HS-27A (cell line): ENCODE results near the gene RHBDD1.

Experiments
- DNase-seq: peaks from one replicate; pipeline ENCODE4 v3.0.0-alpha.2; 2012; ENCODE audit warnings: low read depth, missing footprints

The RHBDD1 gene

DNA sequence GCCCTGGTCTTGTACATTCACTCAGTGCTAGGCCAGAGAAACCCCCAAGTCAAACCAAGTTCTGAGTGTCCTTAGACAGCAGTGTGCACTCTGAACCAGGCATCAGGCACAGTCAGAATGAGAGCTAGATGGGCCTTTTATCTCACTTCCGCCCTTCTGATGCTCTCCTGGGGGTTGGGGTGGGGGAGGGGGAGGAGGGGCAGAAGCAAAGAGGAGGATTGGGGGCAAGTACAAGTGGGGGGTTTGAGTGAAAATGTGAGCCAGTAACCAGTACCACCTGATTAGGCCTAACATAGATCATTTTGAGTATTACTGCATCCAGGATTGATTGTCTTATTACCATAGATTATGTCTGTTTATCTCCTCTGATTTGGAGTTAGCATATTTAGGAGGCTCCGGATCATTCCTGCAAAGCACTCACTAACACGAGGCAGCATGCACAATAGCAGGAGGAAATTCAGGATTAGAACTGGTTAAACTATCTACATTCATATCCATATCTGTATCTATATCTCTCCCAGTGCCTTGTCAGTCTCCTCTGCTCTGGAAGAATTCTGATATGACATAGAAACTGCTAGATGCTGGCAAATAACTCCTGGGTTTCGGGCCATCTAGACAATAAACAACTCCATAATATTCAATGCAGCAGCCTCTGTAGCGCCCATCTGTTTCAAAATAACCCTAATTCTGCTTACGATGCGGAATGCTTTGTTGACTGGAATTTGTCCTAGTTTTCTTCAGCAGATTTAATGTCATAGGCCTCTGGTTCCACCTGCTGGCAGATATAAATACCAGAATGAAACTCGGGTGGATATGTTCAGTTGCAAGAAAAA, 149.1 kb downstream of the RHBDD1 start:
- DNase-seq, result no peak

DNA sequence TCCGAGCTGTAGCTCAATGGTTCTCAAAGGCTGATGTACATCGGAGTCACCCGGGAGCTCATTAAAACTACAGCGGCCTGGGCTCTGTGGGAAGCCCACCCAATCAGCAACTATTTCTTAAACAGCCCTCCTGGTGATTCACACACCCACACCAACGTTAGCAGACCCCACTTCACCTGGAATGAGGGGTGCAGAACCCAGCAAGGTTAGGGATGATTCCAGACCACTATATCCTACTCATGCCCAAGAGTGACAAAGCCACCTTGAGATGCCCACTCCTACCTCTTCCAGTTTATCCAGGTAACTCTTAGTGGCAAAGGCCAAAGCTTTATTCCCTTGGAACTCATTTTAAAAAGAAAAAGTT, 149.7 kb downstream of the RHBDD1 start:
- no peak for DNase-seq

DNA sequence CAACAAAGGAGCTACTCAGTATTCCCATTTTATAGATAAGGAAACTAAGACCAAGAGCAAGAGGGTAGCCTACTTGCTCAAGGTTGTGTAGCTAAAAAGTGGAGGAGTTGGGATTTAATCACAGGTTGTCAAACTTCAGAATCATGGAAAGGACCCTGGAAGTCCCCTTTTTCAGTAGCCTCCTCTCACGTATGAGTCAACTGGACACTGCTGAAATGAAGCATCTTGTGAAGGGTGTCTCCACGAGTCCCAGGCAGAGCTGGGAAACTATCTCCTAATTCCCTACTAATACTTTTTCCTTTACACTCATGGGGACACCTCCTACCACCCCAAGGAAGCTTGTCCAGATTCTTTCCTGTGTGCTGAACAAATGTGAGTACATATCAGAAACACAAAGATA, 155.8 kb downstream of the RHBDD1 start:
- DNase-seq, result no peak

DNA sequence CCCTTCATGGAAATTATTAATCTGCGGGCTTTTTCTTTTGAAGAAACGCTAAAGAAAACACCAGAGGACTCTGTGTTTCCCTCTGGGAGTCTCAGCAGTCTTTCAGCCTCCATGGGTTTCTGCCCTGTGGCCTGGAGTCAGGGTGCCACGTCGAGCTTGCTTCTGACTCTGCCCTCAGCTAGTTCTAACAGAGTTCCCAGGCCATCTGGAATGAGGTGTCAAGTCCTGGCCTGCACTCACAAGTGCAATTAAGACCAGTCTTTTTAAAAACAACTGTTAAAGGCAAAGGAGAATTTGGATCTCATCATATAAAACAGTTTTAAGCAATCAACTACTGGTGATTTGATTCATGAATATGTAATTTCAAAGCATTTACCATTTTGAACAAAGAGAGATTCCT, 157.3 kb downstream of the RHBDD1 start:
- no peak for DNase-seq

DNA sequence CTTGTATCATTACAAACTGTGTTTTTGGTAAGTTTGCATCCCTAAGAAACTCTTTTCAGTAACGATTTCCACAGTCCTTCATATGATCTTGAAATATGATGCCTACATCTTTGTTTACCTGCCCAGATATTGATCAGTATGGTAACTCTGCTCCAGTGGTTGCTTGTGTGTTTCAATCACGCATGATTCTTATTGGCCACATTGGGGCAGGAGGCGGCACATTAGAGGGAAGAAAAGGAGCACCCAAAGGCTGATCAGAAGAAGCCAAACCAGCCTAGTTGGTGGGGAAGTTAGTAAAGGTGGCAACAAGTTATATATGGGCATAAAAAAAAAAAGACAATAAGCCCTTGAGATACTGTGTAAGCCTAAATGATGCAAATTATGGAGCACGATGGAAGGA, 158.9 kb downstream of the RHBDD1 start:
- no peak for DNase-seq

DNA sequence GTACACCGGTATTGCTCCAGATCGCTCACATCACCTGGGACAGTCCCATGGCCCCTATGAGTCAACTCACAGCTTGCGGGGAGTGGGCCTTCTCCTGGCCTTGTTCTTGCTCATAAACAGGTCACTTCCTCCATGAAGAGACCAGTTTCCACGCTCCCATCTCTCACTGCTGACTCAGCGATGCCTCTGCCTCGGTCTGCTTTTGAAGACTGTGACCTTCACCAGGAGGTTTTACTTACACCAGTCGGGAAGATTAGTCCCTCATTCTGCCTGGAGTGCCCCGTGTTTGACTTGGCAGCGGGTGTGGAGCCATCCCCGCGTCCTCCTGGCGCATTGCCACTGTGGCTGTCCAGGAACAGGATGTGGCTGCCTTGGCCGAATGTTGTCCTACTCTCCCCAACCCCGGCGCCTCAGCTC, 159.8 kb downstream of the RHBDD1 start:
- DNase-seq, result peak; percentile 40

DNA sequence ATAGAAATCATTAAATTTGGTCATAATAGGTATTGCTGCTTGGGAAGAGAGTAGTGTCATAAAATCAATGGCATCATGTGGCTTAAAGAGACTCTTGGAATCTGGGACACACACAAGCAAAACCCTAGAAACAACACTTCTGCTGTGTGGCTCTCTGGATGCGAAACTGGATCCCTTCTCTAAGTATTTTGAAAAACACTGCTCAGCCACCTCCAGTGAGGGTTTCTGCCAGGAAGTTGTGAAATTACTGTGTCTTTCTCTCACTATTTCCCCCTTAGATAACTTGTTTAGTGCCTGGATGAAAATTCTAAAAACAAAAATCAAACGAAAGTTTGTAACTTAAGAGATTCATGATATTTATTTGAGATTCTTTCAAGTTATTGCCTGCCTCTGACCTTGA, 163.8 kb downstream of the RHBDD1 start:
- no peak for DNase-seq

DNA sequence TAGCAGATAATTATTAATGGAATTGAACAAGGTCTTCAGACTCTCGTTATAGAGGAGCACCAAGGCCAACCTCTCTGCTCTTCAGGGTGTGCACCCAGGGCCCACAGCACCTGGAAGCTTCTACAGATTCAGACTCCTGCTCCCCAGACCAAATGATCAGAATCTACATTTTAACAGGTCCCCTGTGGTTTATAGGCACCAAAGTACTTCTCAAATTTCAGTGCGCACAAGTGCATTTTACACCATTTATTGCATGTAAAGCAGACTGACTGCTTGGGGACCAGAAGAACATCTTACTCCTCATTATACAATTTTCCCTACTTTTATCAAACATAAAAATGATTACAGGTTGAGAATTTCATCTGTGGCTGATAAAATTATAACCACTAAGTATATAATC, 164.3 kb downstream of the RHBDD1 start:
- DNase-seq, result no peak

DNA sequence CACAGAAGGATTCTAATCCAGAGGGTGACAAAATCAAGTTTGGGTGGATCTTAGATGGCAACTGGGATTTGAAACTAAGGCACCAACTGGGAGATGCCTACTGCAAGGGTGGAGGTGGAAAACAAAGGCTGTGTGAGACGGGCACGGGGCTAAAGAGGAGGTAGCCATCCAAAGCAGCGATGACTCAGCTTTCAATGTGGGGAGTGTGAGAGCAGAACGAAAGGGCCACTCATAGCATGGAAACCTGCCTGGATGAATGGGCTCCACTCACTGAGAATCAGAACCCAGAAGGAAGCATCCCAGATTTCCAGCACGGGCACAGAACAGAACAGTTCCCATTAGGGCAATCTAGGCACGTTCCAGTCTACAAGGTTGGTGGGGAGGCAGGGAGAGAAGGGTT, 168.6 kb downstream of the RHBDD1 start:
- no peak for DNase-seq

DNA sequence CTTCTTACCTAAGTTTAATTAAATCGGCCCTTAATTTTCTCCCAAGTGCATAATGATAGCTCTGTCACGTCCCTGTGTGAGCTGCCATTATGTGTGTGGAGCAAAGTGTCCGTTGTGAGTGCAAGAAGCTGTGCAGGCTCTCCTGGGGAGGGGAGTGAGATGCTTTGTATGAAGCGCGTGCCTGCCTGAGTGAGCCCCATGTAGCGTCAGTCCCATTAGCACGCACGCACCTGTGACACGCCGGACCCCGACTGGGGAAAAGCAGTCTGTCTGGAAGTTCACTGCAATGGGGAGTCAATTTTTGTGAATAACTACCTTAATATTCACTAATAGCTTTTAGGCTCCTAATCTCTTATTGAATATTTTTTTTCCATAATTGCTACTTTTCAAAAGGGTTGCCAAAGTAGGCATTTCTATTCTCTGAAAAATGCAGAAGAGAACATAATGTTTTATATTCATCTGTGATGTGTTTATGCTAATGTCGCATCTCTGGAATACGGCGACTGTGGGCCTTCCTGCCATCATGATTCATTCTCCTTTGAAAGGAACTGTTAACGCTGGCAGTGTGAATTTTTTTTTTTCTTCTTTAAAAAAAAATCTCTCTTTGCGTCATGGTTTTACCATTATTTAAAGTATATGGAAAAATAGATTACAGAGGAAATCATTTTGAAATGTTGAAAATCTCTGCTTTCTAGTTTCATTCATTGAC, 170.5 kb downstream of the RHBDD1 start:
- no peak for DNase-seq

DNA sequence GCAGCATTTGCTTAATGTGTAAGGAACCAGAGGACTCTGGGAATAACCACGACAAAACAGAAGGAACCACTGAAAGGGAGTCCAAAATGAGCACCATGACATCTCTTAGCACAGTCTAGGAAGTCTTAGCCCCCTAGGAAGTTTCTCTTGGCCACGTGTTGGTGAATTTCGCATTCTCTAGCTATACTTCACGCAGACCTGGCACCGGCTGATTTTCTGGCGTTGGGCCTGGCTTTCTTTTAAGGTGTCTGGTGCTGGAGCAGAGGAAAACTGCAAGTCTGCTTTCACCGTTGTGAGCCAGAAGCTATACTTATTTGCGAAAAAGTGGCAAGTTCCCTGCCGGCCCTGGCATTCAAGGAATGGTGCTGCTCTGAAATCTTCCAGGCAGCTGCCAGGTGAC, 171.3 kb downstream of the RHBDD1 start:
- no peak for DNase-seq

DNA sequence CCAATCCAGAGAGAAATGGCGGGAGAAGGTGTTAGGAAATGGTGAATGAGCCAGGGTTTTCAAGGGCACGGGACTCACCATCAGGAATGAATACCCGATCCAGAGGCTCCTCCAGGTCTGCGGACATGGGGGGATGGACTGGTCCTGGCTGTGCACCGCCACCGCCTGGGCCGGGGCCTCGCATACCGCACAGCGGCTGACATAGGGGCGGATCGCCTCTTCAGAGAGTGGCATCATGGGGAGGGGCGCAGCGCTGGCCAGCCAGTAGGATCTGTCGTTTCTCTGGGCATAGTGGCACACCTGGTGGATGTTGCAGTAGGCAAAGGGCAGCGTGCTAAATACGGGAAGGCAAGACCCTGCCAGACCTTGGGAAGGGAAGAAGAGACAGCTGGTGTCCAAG, 172.1 kb downstream of the RHBDD1 start:
- DNase-seq, result no peak

DNA sequence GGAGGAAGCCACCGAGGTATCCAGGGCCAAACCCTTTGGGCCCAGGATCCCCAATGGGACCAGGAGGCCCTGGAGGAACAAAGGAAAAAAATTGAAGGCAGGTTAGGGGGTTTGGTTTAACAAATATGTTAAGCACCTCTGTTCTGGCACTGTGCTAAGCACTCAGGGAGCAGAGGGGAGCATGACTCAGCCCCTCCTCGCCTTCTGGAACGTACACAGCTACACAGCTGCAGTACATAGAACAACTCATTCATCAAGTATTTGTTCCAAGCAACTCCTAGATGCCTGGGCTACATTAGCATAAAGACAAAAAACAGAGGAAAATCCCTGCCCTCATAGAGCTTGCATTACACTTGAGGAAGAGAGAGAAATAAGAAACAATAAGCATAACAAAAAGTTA, 174.6 kb downstream of the RHBDD1 start:
- no peak for DNase-seq

DNA sequence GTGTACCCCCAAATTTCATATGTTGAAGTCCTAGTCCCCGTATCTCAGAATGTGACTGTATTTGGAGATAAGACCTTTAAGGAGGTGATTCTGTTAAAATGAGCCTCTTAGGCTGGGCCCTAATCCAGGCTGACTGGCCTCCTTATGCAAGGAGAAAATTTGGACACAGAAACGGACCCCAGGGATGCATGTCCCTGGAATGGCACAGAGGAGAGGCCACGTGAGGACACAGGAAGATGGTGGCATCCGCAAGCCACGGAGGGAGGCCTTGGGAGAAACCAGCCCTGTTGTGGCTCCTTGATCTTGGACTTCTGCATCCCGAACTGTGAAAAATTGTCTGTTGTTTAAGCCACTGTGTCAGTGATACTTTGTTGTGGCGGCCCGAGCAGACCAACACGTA, 177.5 kb downstream of the RHBDD1 start:
- no peak for DNase-seq

DNA sequence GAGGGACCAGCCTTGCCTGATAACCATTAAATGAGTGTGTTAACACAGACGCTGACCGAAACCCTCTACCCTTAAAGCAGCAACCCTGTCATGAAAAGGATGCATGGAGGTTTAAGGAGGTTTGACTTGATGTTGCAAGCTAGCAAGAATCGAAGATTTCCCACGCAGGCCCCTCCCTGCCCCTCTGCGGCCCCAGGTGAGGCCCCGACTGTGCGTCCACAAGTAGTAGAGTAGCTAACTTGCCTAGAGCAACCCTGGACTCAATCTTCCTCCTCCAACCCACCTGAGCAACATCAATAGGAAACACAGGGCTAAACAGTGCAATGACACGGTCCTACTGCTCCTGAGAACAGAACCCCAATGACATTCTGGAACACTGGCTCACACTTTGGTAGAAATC, 178.0 kb downstream of the RHBDD1 start:
- DNase-seq, result no peak

DNA sequence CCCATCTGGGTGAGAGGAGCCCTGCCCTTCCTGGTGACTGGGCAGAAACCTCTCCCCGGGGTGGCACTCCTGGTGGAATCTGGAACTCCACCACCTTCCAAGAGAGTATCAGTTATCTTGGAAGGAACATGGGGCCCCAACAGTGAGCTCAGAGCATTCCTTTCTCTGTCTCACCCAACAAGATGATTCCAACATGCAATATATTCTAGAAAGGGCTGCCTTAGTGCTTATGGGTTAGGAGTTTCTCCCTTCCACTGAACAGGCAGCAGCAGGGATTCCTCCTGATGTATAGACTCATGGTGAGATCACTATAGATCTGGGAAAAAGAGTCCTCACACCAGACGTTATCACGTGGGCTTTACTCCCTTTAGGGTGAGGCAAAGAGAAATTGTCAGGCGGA, 181.0 kb downstream of the RHBDD1 start:
- DNase-seq, result no peak

DNA sequence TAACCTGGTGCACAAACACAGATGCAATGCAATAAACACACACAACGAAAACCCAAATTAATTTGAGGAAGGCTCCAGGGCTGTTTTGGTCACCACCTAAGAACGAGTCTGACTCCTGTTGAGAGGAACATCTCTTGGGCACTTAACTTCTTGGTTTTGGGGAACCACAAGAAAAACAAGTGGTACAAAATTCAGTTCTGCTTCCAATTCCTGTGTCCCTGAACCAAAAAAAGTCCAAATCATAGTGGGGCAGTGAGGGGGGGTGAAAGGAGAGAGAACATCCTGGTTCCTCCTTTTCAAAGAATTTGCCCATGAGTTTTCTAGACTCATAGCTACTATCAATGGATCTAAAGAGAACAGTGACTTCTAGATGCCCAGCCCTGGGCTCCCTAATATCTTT, 184.6 kb downstream of the RHBDD1 start:
- no peak for DNase-seq

DNA sequence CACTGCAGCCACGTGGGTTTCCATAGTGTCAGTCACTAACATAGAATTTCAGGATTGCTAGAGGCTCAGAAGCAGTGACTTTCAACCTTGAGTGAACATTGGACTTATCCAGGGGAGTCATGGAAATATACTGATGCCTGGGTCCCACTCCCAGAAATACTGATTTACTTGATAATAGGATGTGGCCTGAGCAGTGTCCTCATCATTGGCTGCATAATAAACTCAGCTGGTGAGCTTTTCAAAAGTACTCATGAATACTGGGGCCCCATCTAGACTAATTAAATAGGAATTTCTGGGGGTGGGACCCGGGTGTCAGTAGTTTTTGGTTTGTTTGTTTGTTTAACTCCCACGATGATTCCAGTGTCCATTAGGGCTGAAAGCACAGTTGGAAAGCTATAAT, 186.8 kb downstream of the RHBDD1 start:
- no peak for DNase-seq

DNA sequence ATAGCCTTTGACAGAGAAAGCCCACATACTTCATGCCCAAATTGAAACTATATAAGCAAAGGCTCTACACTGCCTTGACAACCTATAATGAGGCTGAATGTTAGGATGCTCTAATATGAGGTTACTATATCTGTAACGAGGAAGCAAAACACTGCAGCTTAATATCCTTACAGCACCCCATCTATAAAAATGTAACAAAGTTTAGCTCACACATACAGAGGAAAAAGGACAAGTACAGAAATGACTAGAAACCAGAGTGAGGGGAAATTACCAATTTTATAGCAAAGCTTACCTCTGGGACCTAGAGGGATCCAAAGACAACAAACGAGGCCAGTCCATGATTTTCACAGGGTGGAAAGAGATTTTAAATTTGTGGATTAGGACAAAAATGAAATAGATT, 189.7 kb downstream of the RHBDD1 start:
- no peak for DNase-seq

DNA sequence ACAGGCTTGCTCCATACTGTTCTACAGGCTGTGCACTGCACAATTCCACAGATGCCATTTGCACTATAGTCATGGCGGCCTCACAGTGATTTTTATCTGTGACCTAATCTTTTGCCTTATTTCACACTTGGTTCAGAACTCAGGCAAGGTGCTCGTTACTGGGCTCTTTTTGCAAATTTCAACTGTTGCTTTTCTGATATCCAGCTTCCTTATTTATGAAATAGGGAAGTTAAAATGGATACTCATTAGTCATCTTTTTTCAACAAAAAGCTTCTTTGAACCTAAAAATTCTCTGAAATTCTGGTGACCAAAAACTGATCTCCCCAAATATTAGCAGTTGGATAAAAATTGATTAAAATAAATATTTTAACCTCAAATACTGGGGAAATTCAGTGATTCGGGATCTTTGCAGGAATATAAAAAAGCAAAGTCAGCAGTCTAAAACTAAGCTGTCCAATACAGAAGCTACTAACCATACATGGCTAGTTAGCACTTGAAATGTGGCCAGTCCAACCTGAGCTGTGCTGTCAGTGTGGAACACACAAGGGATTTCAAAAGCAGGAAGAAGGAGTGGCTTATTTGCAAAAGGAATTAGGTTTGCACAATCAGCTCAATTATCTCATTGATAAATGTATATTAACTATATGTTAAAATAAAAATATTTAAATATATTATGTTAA, 193.7 kb downstream of the RHBDD1 start:
- DNase-seq, result no peak

DNA sequence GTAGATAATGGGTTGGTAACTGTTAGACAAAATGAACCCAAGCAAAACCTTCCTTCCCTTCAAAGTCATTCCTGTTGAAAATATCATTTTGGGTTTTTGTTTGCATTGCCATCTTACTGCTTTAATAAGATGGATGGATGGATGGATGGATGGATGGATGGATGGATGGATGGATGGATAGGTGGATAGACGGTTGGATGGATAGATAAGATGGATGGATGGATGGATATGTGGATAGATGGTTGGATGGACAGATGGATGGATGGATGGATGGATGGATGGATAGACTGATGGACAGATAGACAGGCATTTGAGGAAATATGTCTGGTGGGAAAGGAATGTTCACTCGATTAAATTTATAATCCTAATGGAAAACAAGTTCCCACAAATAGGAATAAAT, 194.9 kb downstream of the RHBDD1 start:
- no peak for DNase-seq

DNA sequence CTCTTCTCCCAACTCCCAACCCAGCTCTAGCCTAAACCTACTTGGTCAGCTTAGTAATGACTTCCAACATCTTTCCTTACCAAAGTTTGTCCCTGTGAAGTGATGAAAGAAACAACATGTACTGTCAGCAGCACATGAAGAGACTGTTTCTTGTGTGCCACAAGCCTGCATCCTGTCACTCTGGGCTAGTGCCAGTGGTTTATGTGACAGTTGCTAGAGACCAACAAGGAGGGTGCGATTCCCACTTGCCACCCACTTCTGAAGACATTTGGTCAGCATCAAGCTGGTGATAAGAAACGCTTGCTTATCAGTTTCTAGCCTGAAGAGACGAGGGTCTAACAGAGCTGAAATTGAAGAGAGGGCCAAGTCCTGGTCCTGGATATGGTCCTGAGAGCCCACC, 195.5 kb downstream of the RHBDD1 start:
- no peak for DNase-seq

DNA sequence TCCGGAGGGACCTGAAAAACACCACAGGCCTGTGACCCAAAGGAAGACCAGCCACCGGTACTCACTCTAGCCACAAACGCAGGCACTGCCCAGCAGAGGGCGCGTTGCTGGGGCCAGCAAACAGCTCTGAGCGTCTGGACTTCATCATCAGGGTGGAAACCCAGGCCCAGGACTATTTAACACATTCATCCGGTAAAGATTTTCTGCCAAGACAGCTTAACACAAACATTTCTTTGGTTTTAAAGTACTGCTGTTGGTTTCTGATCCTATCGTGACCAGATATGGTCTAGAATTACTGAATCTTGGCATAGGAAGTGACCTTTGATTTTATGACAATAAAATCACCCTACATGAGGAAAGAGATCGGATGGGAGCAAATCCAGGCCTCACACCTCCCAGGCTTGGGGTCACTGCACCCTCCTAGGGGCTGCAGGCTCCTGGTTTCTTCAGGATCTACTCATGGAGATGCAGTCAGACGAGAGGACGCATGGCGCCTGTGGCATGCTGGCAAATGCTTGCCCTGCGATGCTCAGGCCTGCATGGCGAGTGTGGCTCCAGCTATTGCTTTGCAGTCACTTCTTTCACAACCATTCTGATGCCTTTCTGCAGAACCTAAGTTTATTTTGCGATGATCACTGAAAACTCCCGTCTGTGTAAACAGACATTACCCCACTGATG, 197.8 kb downstream of the RHBDD1 start:
- no peak for DNase-seq
